GM12878 (cell line): ENCODE data around the gene COLQ. TPM values are rescaled to one million over a fixed set of nuclear protein-coding genes. Genes with fewer than 3 reads are reported as not detected.

Source experiments
- ATAC-seq: fragments of 200-7000 bp; cut with Tn5 transposase; 3 replicates; pipeline ENCODE4 v1.9.1; 2020; ENCODE audit warnings: mild to moderate bottlenecking, moderate library complexity
- BruUV-seq: library from RNA; stranded (reverse); fragments of 400-500 nt; replicated peaks from 2 replicates; lab custom pipeline; 2021; lab: Mats Ljungman, UMichigan
- CTCF ChIA-PET: fragments of 300-600 bp; sonication (Branson Sonifier 250); formaldehyde crosslinking; extraction: SDS; loops from one replicate; lab custom pipeline; 2021; ENCODE audit warnings: inconsistent platforms; lab: Yijun Ruan, JAX
- POLR2A ChIA-PET: fragments of 350-600 bp; formaldehyde crosslinking; extraction: SDS; loops from one replicate; lab custom pipeline; 2021; ENCODE audit warnings: inconsistent platforms; lab: Charles Lee
- RAD21 ChIA-PET: fragments of 300-600 bp; sonication (Branson Sonifier 250); formaldehyde crosslinking; loops from one replicate; lab custom pipeline; 2023; ENCODE audit warnings: antibody characterized with exemption; ENCODE audit not compliant: unreplicated experiment; lab: Charles Lee
- SMC1A ChIA-PET: fragments of 300-600 bp; sonication (Branson Sonifier 250); formaldehyde crosslinking; loops from one replicate; lab custom pipeline; 2023; ENCODE audit not compliant: unreplicated experiment, uncharacterized antibody; lab: Charles Lee
- DNase-seq: peaks from one replicate; pipeline ENCODE4 v3.0.0-alpha.2; 2011; ENCODE audit warnings: low read depth, low spot score
- FAIRE-seq: peaks from 3 replicates; lab custom pipeline; 2011; peaks lifted over from hg19 to GRCh38; lab: Jason Lieb, UNC
- H2AFZ ChIP-seq: 2 replicates; pipeline ENCODE4 v1.6.0; 2011; ENCODE audit warnings: low read depth, low read length, control low read depth; ENCODE audit not compliant: control insufficient read depth
- H3K27ac ChIP-seq: 2 replicates; pipeline ENCODE4 v1.5.1; 2011; ENCODE audit warnings: control low read depth; ENCODE audit not compliant: control insufficient read depth, insufficient read depth
- H3K27me3 ChIP-seq, 2 experiments: replicated peaks in 1 of 2; 2 replicates each; pipeline versions ENCODE4 v1.6.0 to v1.6.1; 2011; ENCODE audit warnings: low read length in 1 of 2; ENCODE audit not compliant: control insufficient read depth in 2 of 2, insufficient read depth in 2 of 2
- H3K36me3 ChIP-seq, 2 experiments: 2 replicates each; pipeline ENCODE4 v1.5.1; 2011; ENCODE audit warnings: low read length in 1 of 2; ENCODE audit not compliant: control insufficient read depth in 2 of 2, insufficient read depth in 2 of 2
- H3K4me1 ChIP-seq: 2 replicates; pipeline ENCODE4 v1.6.1; 2011; ENCODE audit warnings: mild to moderate bottlenecking, low read length, moderate library complexity, mixed read lengths; ENCODE audit not compliant: control insufficient read depth, insufficient read depth
- H3K4me2 ChIP-seq: 2 replicates; pipeline ENCODE4 v1.6.0; 2011; ENCODE audit warnings: control low read depth; ENCODE audit not compliant: control insufficient read depth, insufficient read depth
- H3K4me3 ChIP-seq: fragments of 200-600 bp; sonication (generic); 2 replicates; pipeline ENCODE4 v1.5.1; 2016
- H3K79me2 ChIP-seq: 2 replicates; pipeline ENCODE4 v1.6.0; 2011; ENCODE audit warnings: low read length; ENCODE audit not compliant: control insufficient read depth, insufficient read depth
- H3K9ac ChIP-seq: 2 replicates; pipeline ENCODE4 v1.8.0; 2011; ENCODE audit warnings: low read length, control low read depth, mixed read lengths; ENCODE audit not compliant: control insufficient read depth, insufficient read depth
- H3K9me3 ChIP-seq: replicated peaks from 3 replicates; pipeline ENCODE4 v1.5.1; 2011; ENCODE audit warnings: mild to moderate bottlenecking, low read length; ENCODE audit not compliant: control insufficient read depth, insufficient read depth
- H4K20me1 ChIP-seq: 2 replicates; pipeline ENCODE4 v1.6.0; 2011; ENCODE audit not compliant: control insufficient read depth, insufficient read depth
- CBX5 ChIP-seq: sonication (generic); IDR thresholded peaks from 2 replicates; pipeline ENCODE4 v1.6.1; 2016; ENCODE audit warnings: low read depth, moderate library complexity, mild to moderate bottlenecking, inconsistent platforms
- EP300 ChIP-seq, 2 experiments: fragments of 150-350 bp in 1 of 2; IDR thresholded peaks; 2 replicates each; pipeline ENCODE4 v1.6.1; 2011 to 2012; ENCODE audit warnings: low read depth in 2 of 2, low read length in 2 of 2, borderline replicate concordance in 1 of 2, improper control_type of control experiment in 1 of 2, inconsistent platforms in 1 of 2; ENCODE audit not compliant: control insufficient read depth in 1 of 2
- PAX8 ChIP-seq: fragments of 450-650 bp; IDR thresholded peaks from 2 replicates; pipeline ENCODE4 v1.6.1; 2017; ENCODE audit warnings: mild to moderate bottlenecking, moderate library complexity
- SREBF1 ChIP-seq: IDR thresholded peaks from 2 replicates; pipeline ENCODE4 v1.6.1; 2012; ENCODE audit warnings: mild to moderate bottlenecking, low read length
- ZNF622 ChIP-seq: fragments of 450-650 bp; IDR thresholded peaks from 2 replicates; pipeline ENCODE4 v1.6.1; 2017; ENCODE audit warnings: mild to moderate bottlenecking, inconsistent platforms
- WGBS: methylation state at CpG from one replicate; pipeline ENCODE4 v1.1.6; 2016; ENCODE audit warnings: low lambda C conversion rate; ENCODE audit not compliant: insufficient replicate concordance, insufficient coverage; ENCODE audit errors: missing lambda C conversion rate; 5-methylcytosine and 5-hydroxymethylcytosine counted together
- in situ Hi-C: fragments of 300-500 bp; cut with MboI; formaldehyde crosslinking; loops from 9 replicates; pipeline ENCODE4 v1.14.3; 2018; ENCODE audit warnings: mixed read lengths
- intact Hi-C: fragments of 100-400 bp; cut with micrococcal nuclease; formaldehyde crosslinking; loops from one replicate; pipeline ENCODE4 v1.14.2; 2022; ENCODE audit not compliant: unreplicated experiment
- polyA plus RNA-seq, 11 experiments: library from polyadenylated mRNA; depleted of rRNA in 4 of 11; unstranded in 6 of 11; stranded (reverse) in 5 of 11; fragments of >200 nt; fragmentation: Nextera tagmentation in 4 of 11; fragmentation: Illumina TruSeq in 1 of 11; extraction: Ambion mirVana in 4 of 11; extraction: Trizol in 1 of 11; gene quantifications; 1 replicate in 1 of 11; 2 replicates in 10 of 11; pipeline versions ENCODE4 v1.2.1 to v1.2.3, GENCODE V29; 2011 to 2016; ENCODE audit warnings: inconsistent platforms in 2 of 11, missing spikeins in 2 of 11, low read depth in 1 of 11
- total RNA-seq, 4 experiments: library from RNA; depleted of rRNA in 3 of 4; stranded (reverse); fragments of >200 nt in 3 of 4; fragmentation: Illumina TruSeq in 1 of 4; extraction: Trizol in 1 of 4; gene quantifications; 2 replicates each; pipeline versions ENCODE4 v1.2.1 to v1.2.3, GENCODE V29; 2013 to 2021
- TF ChIP-seq, protein P1 (sequence below): fragments of 450-650 bp; IDR thresholded peaks from 2 replicates; pipeline ENCODE4 v1.6.1; 2016; ENCODE audit warnings: mild to moderate bottlenecking, moderate library complexity, borderline replicate concordance
- TF ChIP-seq, protein P2 (sequence below): IDR thresholded peaks from 2 replicates; pipeline ENCODE4 v1.6.1; 2012; ENCODE audit warnings: mild to moderate bottlenecking, low read depth, low read length
- TF ChIP-seq, protein P3 (sequence below): fragments of 150-350 bp; IDR thresholded peaks from 2 replicates; pipeline ENCODE4 v1.6.1; 2014; ENCODE audit warnings: mild to moderate bottlenecking, low read depth, low read length
- TF ChIP-seq, protein P4 (sequence below): fragments of 450-650 bp; formaldehyde crosslinking; IDR thresholded peaks from 2 replicates; pipeline ENCODE4 v1.5.0; 2022; ENCODE audit warnings: mild to moderate bottlenecking, missing genetic modification characterization

Gene COLQ
- total and polyA plus RNA-seq, 10 of the 15 experiments (the other 5 are each of a cell fraction or from before 2014, with no cell fraction given), result 0.13 to 2.7 (median 0.70) TPM

DNA sequence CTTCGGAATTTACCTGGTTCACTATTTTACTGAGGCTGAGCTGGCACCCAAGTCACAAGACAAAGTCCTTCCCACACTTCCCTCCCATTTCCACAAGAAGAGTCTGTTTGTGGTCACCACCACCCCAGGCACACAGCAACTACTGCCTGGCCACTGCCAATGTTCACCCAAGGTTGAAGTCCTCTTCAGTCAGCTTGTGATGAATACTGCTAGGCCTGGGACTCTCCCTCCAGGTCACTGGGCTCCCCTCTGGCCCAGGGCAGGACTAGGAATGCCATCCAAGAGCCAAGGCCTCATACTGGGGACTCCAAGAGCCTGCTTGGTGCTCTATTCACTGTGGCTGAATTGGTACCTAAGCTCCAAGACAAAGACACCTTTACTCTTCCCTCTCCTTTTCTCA lies 30.4 kb upstream of the COLQ start (continued):
- TF ChIP-seq, protein P1, sequence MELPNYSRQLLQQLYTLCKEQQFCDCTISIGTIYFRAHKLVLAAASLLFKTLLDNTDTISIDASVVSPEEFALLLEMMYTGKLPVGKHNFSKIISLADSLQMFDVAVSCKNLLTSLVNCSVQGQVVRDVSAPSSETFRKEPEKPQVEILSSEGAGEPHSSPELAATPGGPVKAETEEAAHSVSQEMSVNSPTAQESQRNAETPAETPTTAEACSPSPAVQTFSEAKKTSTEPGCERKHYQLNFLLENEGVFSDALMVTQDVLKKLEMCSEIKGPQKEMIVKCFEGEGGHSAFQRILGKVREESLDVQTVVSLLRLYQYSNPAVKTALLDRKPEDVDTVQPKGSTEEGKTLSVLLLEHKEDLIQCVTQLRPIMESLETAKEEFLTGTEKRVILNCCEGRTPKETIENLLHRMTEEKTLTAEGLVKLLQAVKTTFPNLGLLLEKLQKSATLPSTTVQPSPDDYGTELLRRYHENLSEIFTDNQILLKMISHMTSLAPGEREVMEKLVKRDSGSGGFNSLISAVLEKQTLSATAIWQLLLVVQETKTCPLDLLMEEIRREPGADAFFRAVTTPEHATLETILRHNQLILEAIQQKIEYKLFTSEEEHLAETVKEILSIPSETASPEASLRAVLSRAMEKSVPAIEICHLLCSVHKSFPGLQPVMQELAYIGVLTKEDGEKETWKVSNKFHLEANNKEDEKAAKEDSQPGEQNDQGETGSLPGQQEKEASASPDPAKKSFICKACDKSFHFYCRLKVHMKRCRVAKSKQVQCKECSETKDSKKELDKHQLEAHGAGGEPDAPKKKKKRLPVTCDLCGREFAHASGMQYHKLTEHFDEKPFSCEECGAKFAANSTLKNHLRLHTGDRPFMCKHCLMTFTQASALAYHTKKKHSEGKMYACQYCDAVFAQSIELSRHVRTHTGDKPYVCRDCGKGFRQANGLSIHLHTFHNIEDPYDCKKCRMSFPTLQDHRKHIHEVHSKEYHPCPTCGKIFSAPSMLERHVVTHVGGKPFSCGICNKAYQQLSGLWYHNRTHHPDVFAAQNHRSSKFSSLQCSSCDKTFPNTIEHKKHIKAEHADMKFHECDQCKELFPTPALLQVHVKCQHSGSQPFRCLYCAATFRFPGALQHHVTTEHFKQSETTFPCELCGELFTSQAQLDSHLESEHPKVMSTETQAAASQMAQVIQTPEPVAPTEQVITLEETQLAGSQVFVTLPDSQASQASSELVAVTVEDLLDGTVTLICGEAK, result no peak
- TF ChIP-seq, all 136 proteins: peak for 0

DNA sequence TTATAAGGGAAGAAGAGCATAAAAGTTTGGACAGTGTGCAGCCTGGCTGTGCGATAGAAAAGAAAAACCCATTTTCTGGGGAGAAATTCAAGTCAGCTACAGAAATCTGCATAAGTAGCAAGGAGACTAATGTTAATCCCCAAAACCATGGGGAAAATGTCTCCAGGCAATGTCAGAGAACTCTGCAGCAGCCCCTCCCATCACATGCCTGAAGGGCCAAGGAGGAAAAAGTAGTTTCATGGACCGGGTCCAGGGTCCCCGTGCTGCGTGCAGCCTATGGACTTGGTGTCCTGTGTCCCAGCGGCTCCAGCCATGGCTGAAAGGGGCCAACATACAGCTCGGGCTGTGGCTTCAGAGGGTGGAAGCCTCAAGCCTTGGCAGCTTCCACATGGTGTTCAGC lies 28.3 kb upstream of the COLQ start:
- H3K27me3 ChIP-seq, result no peaks in the 10 kb centered on the region
- no peak overlapping the region for H3K4me3 ChIP-seq
- DNase-seq (no peak), FAIRE-seq (no peak), ATAC-seq (no peak)
- H3K4me1 ChIP-seq, result no peaks in the 10 kb centered on the region
- peaks cover 0 to 4% of the 10 kb centered on the region in 2 experiments; a peak in 1 of 4 replicates for H3K36me3 ChIP-seq
- H3K9ac ChIP-seq, result no peak overlapping the region
- CTCF ChIA-PET, result no interaction called here
- H3K27ac ChIP-seq, result no peak overlapping the region
- no peaks in the 10 kb centered on the region for H3K9me3 ChIP-seq
- in situ Hi-C loops (loop anchor here (10.0 kb wide), 1 partner anchor 285 kb away; no protein-coding TSS in a partner anchor), intact Hi-C loops (no loop called here)
- no peaks in the 10 kb centered on the region for H4K20me1 ChIP-seq
- H2AFZ ChIP-seq, result no peak overlapping the region
- RAD21 ChIA-PET, result no interaction called here
- 82% methylated on average over 6 of the region's 6 CpGs for WGBS
- H3K79me2 ChIP-seq, result no peaks in the 10 kb centered on the region
- SMC1A ChIA-PET, result interaction anchor here (0.6 kb wide), 1 partner anchor 206 kb away, joined by 3 read pairs; no protein-coding TSS in a partner anchor
- no peak overlapping the region for H3K4me2 ChIP-seq
- POLR2A ChIA-PET, result no interaction called here
- BruUV-seq, result no TSS peak
- TF ChIP-seq, protein P2, sequence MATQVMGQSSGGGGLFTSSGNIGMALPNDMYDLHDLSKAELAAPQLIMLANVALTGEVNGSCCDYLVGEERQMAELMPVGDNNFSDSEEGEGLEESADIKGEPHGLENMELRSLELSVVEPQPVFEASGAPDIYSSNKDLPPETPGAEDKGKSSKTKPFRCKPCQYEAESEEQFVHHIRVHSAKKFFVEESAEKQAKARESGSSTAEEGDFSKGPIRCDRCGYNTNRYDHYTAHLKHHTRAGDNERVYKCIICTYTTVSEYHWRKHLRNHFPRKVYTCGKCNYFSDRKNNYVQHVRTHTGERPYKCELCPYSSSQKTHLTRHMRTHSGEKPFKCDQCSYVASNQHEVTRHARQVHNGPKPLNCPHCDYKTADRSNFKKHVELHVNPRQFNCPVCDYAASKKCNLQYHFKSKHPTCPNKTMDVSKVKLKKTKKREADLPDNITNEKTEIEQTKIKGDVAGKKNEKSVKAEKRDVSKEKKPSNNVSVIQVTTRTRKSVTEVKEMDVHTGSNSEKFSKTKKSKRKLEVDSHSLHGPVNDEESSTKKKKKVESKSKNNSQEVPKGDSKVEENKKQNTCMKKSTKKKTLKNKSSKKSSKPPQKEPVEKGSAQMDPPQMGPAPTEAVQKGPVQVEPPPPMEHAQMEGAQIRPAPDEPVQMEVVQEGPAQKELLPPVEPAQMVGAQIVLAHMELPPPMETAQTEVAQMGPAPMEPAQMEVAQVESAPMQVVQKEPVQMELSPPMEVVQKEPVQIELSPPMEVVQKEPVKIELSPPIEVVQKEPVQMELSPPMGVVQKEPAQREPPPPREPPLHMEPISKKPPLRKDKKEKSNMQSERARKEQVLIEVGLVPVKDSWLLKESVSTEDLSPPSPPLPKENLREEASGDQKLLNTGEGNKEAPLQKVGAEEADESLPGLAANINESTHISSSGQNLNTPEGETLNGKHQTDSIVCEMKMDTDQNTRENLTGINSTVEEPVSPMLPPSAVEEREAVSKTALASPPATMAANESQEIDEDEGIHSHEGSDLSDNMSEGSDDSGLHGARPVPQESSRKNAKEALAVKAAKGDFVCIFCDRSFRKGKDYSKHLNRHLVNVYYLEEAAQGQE, result no peak
- TF ChIP-seq CBX5 (no peak), ZNF622 (no peak), EP300 (IDR thresholded peaks at IDR 0.05; ENCODE audit: borderline replicate concordance in 1 of 2, control insufficient read depth in 1 of 2, low read depth in 2 of 2, low read length in 2 of 2) (no peak), PAX8 (no peak), SREBF1 (no peak)
- TF ChIP-seq, protein P3, sequence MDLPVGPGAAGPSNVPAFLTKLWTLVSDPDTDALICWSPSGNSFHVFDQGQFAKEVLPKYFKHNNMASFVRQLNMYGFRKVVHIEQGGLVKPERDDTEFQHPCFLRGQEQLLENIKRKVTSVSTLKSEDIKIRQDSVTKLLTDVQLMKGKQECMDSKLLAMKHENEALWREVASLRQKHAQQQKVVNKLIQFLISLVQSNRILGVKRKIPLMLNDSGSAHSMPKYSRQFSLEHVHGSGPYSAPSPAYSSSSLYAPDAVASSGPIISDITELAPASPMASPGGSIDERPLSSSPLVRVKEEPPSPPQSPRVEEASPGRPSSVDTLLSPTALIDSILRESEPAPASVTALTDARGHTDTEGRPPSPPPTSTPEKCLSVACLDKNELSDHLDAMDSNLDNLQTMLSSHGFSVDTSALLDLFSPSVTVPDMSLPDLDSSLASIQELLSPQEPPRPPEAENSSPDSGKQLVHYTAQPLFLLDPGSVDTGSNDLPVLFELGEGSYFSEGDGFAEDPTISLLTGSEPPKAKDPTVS, result no peak
- TF ChIP-seq, protein P4, sequence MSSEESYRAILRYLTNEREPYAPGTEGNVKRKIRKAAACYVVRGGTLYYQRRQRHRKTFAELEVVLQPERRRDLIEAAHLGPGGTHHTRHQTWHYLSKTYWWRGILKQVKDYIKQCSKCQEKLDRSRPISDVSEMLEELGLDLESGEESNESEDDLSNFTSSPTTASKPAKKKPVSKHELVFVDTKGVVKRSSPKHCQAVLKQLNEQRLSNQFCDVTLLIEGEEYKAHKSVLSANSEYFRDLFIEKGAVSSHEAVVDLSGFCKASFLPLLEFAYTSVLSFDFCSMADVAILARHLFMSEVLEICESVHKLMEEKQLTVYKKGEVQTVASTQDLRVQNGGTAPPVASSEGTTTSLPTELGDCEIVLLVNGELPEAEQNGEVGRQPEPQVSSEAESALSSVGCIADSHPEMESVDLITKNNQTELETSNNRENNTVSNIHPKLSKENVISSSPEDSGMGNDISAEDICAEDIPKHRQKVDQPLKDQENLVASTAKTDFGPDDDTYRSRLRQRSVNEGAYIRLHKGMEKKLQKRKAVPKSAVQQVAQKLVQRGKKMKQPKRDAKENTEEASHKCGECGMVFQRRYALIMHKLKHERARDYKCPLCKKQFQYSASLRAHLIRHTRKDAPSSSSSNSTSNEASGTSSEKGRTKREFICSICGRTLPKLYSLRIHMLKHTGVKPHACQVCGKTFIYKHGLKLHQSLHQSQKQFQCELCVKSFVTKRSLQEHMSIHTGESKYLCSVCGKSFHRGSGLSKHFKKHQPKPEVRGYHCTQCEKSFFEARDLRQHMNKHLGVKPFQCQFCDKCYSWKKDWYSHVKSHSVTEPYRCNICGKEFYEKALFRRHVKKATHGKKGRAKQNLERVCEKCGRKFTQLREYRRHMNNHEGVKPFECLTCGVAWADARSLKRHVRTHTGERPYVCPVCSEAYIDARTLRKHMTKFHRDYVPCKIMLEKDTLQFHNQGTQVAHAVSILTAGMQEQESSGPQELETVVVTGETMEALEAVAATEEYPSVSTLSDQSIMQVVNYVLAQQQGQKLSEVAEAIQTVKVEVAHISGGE (CRISPR knock-in tag), result no peak
